GM15510 (cell line): Measurements from ENCODE around the gene MGLL.

Experiments
- POLR2A ChIP-seq: IDR thresholded peaks from 3 replicates; pipeline ENCODE4 v1.6.1; 2011; ENCODE audit warnings: borderline replicate concordance; ENCODE audit not compliant: insufficient read length; ENCODE audit errors: extremely low read depth

MGLL gene

DNA sequence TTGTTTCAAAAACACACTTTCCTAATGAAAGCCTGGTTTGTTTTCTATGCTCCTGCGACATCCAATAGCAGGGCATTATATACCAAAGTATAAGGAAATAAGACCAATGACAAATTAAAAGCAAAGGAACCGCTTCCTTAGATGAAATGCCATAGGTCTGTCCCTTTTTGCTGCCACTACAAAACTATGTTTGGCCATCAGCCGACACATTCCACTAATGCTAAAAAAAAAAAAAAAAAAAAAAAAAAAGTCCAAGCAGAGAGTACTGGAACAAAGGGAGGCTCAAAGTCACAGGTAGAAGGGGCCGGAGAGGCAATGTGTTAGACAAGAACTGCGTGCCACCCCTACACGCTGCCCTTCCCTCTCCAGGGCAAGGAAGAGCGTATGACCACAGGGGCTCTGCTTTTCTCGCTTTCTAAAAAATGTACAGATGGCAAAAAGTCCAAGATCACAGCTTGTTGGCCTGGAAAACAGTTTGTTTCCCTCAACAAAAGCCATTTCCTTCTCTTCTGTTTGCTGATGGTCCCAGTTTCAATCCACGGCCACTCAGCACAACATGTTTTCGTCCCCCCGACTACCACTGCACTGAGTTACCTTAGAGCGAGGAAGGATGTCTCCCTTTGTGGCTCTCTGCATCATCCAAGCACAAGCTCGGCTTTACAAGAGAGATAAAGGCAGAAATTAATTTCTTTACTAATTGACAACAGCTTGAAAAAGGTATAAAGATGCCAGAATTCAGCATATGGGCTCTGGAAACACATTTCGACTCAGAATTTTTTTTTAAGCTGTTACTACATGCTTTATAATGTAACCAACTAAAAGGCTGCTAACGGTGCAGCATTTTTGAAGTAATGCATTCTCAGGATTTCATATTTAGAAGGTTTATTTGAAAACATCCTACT, 78.7 kb downstream of the MGLL start:
- TF ChIP-seq POLR2A: no peak

GRCh38 chr3:127742580-127742979, 79.7 kb downstream of the MGLL start:
- TF ChIP-seq POLR2A: no peak

DNA sequence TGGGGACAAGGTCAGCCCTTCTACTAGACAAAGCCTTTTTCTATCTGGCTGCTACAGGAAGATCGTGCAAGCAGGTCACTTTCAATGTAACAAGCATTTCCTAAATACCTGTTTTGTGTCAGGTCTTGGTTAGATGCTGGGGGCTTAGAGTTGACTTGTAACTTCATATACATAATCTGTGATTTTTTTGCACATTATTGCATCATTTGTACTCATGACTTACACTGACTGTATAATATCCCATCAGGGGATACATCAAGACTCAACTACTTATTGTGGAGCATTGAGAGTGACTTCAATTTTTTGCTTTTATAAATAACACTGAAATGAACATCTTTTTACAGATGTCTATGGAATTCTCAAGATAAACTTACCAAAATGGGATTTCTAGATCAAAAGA, 80.6 kb downstream of the MGLL start:
- TF ChIP-seq POLR2A: no peak

GRCh38 chr3:127741246-127741645, 81.1 kb downstream of the MGLL start:
- TF ChIP-seq POLR2A: no peak

- TF ChIP-seq POLR2A: no peak
Observed at GRCh38 chr3:127740136-127740915, 82.0 kb downstream of the MGLL start.

- no peak for TF ChIP-seq POLR2A
Observed at GRCh38 chr3:127739347-127740135, 82.8 kb downstream of the MGLL start.

DNA sequence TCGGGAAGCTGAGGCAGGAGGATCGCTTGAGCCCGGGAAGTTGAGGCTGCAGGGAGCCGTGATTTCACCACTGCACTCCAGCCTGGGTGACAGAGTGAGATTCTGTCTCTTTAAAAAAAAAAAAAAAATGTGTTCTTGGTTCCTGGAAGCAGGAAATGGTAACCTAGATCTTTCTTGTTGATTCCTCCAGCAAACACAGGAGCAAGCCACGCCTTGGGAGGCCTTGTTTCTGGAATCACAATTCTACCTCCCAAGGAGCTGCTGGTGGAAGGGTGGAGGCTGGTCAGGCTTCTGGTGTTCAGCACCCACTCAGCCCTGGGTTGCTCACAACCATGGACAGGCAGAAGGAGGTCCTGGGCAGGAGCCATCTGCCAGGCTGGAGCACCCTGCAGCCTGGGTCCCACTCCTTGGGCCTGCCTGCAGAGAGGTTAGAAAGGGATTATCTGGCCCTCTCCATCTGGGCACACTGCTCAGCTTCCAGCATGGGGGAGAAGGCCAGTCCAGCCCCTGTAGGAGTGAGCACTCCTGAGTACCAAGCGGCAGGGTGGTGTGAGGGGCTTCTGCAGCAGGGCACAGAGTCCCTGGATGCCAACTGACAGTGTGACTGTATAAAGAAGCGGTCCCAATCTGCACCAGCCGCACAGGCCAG, 84.0 kb downstream of the MGLL start:
- TF ChIP-seq POLR2A: no peak

DNA sequence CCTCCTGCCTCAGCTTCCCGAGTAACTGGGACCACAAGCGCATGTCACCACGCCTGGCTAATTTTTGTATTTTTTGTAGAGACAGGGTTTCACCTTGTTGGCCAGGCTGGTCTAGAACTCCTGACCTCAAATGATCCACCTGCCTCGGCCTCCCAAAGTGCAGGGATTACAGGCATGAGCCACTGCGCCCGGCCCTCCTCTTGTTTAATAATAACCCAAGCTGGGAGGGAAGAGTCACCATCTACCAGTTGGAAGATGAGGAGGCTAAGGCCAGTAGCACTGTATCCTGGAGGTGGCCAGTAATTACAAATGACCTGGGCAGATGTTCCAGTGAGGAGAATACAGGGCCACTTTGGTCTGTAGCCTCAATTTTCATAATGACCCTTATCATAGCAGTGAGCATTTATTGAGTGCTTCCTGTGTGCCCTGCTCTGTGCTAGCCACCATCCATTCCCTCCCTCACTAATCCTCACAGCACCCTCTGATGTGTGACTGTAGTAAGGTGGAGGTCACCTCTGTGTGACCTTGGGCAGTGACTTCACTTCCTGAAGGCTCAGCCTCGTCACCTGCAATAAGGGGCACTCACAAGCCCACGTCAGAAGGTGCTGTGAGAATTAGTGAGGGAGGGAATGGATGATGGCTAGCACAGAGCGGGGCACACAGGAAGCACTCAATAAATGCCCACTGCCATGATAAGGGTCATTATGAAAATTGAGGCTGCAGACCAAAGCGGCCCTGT, 85.3 kb downstream of the MGLL start:
- TF ChIP-seq POLR2A: no peak

DNA sequence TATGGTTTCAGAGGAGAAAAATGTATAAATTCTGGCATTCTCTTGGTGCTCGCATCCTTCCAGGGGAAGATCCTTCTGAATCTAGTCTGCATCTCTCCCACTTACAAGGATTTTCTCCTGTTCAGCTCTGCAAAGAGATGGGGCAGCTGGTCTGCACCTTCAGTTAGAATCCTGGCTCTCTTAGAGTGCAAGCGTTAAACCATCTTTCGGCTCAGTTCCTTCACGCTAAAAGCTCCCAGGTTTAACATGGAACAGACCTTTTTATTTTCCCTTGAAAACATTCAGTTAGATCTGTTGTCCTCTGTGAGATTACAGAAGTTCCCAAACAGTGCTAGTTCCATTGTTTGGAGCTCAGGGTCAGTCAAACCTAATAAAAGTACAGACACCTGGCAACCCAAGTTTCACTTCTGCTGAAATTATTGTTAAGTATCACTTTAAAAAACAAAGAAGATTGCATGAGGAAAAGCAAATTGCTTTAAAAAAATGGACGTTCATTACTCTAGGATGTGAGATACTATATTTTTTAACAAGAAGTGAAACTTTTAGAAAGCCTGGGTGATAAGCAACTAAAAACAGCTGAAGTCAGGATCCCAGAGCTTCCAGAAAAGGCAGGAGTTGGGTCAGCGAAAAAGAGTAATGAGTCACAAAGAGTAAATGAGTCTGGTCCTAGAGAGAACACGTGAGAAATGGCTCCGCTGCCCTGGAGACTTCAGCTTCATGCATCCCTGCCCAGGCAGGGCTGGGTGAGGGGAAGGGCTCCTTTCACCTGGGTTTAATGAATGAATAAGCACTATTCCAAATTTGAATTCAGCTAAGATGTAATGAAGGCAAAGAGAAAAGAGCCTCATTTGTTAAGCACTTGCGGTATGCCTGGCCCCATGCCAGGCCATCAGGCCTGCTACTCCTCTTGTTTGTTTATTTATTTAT, 86.3 kb downstream of the MGLL start:
- no peak for TF ChIP-seq POLR2A

GRCh38 chr3:127734754-127735473, 87.4 kb downstream of the MGLL start:
- no peak for TF ChIP-seq POLR2A

GRCh38 chr3:127734181-127734720, 88.1 kb downstream of the MGLL start:
- TF ChIP-seq POLR2A: no peak

DNA sequence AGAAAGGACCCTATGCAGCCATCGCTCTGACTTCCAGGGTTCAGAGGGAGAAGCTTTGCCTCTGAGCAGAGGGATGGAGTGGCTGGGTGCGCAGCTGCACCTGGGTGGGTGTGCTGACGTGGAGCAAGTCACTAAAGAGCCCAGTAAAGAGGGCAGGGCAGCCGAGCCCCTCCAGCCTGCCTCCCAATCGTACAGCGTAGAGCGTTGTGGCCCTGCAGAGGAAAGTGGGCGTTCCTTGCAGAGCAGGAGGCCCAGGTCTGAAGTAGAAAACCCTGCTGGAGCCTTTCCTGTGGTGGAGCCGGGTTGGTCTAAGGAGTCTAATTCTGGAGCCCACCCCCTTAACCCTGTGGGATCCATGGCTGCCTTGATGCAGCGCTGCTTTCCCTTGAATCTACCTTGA, 88.5 kb downstream of the MGLL start:
- TF ChIP-seq POLR2A: no peak
